GM23338 (cell line): ENCODE results near the gene INAFM1. TPM values are rescaled to one million over a fixed set of nuclear protein-coding genes. Genes with fewer than 3 reads are reported as not detected.

Experiments used
- ATAC-seq: fragments of 200-7000 bp; cut with Tn5 transposase; 3 replicates; pipeline ENCODE4 v1.9.1; 2020
- DNase-seq: peaks from one replicate; pipeline ENCODE4 v3.0.0-alpha.2; 2015; ENCODE audit warnings: low spot score
- H2AFZ ChIP-seq: fragments of 200-600 bp; sonication (generic); 2 replicates; pipeline ENCODE4 v1.8.0; 2016; ENCODE audit warnings: antibody characterized with exemption, mild to moderate bottlenecking, moderate library complexity
- H3F3A ChIP-seq: fragments of 200-600 bp; sonication (generic); replicated peaks from 2 replicates; pipeline ENCODE4 v1.8.0; 2017; ENCODE audit warnings: antibody characterized with exemption, mixed run types, low read depth
- H3K27ac ChIP-seq: fragments of 200-600 bp; sonication (generic); 2 replicates; pipeline ENCODE4 v1.6.1; 2016; ENCODE audit warnings: low read depth
- H3K27me3 ChIP-seq: fragments of 200-600 bp; sonication (generic); 2 replicates; pipeline ENCODE4 v1.8.0; 2016; ENCODE audit warnings: mild to moderate bottlenecking, mixed run types, moderate library complexity; ENCODE audit not compliant: insufficient read depth
- H3K36me3 ChIP-seq: fragments of 200-600 bp; sonication (generic); 2 replicates; pipeline ENCODE4 v1.8.0; 2016; ENCODE audit warnings: mild to moderate bottlenecking; ENCODE audit not compliant: insufficient read depth
- H3K4me1 ChIP-seq: fragments of 200-600 bp; sonication (generic); 2 replicates; pipeline ENCODE4 v1.8.0; 2016; ENCODE audit warnings: mild to moderate bottlenecking, moderate library complexity; ENCODE audit not compliant: insufficient read depth
- H3K4me2 ChIP-seq: fragments of 200-600 bp; sonication (generic); 2 replicates; pipeline ENCODE4 v1.7.1; 2017; ENCODE audit warnings: mixed run types
- H3K4me3 ChIP-seq: fragments of 200-600 bp; sonication (generic); 2 replicates; pipeline ENCODE4 v1.6.1; 2016; ENCODE audit warnings: mixed run types
- H3K79me2 ChIP-seq: fragments of 200-600 bp; sonication (generic); replicated peaks from 2 replicates; pipeline ENCODE4 v1.8.0; 2017; ENCODE audit warnings: mild to moderate bottlenecking; ENCODE audit not compliant: insufficient read depth
- H3K9me2 ChIP-seq: fragments of 200-600 bp; sonication (generic); 2 replicates; pipeline ENCODE4 v1.8.0; 2017; ENCODE audit not compliant: insufficient read depth
- H4K20me1 ChIP-seq: fragments of 200-600 bp; sonication (generic); replicated peaks from 2 replicates; pipeline ENCODE4 v1.8.0; 2017; ENCODE audit warnings: mild to moderate bottlenecking; ENCODE audit not compliant: insufficient read depth
- H3K27ac Mint-ChIP-seq: 2 replicates; pipeline ENCODE4 v1.8.0; 2020; ENCODE audit warnings: inconsistent platforms, mild to moderate bottlenecking, moderate library complexity, mixed read lengths
- H3K27me3 Mint-ChIP-seq: 3 replicates; pipeline ENCODE4 v1.8.0; 2022; ENCODE audit warnings: low read depth, mild to moderate bottlenecking, moderate library complexity, mixed read lengths, inconsistent platforms; ENCODE audit not compliant: insufficient read depth, poor library complexity
- H3K36me3 Mint-ChIP-seq: 3 replicates; pipeline ENCODE4 v1.8.0; 2021; ENCODE audit warnings: low read depth, mild to moderate bottlenecking, inconsistent platforms, moderate library complexity, mixed read lengths
- H3K4me1 Mint-ChIP-seq: 3 replicates; pipeline ENCODE4 v1.8.0; 2020; ENCODE audit warnings: mild to moderate bottlenecking, inconsistent platforms, mixed read lengths
- H3K4me3 Mint-ChIP-seq: 3 replicates; pipeline ENCODE4 v1.8.0; 2021; ENCODE audit warnings: moderate library complexity, mild to moderate bottlenecking, inconsistent platforms, mixed read lengths
- H3K9me3 Mint-ChIP-seq: 3 replicates; pipeline ENCODE4 v1.8.0; 2020; ENCODE audit warnings: moderate library complexity, mild to moderate bottlenecking, inconsistent platforms, mixed read lengths
- CREB1 ChIP-seq: fragments of 250-450 bp; sonication (Bioruptor Pico); IDR thresholded peaks from 2 replicates; pipeline ENCODE4 v1.5.0; 2020; ENCODE audit warnings: low read depth, mild to moderate bottlenecking, moderate library complexity
- CTCF ChIP-seq, 2 experiments: fragments of 200-600 bp in 1 of 2; sonication (generic) in 1 of 2; conservative IDR thresholded peaks; 2 replicates each; pipeline versions ENCODE4 v1.5.1 to v1.6.1; 2016 to 2017; ENCODE audit warnings: antibody characterized with exemption in 2 of 2, low read depth in 2 of 2, mild to moderate bottlenecking in 2 of 2, moderate library complexity in 1 of 2
- NANOG ChIP-seq: IDR thresholded peaks from 2 replicates; pipeline ENCODE4 v1.6.1; 2016; ENCODE audit warnings: antibody characterized with exemption, borderline replicate concordance
- REST ChIP-seq: IDR thresholded peaks from one replicate; pipeline ENCODE4 v1.6.1; 2018; ENCODE audit warnings: antibody characterized with exemption; ENCODE audit not compliant: unreplicated experiment
- ZNF114 ChIP-seq: fragments of 250-450 bp; sonication (Bioruptor Pico); IDR thresholded peaks from 2 replicates; pipeline ENCODE4 v1.5.0; 2020; ENCODE audit warnings: mild to moderate bottlenecking, moderate library complexity
- polyA plus RNA-seq: library from polyadenylated mRNA; unstranded; fragments of >200 nt; fragmentation: Nextera tagmentation; extraction: Ambion mirVana; gene quantifications from 2 replicates; pipeline ENCODE4 v1.2.1, GENCODE V29; 2016
- total RNA-seq: library from RNA; depleted of rRNA; stranded (reverse); fragments of >200 nt; shearing (Covaris generic); gene quantifications from 2 replicates; pipeline ENCODE4 v1.2.3, GENCODE V29; 2014

The INAFM1 gene
- total and polyA plus RNA-seq, 2 experiments from 2014 or later: 2.9 to 10.2 TPM

- Mint-ChIP-seq H3K9me3 (no peaks in the 10 kb centered on the region; the same call in 2 of the 3 replicates), H3K27me3 (peaks cover 11% of the 10 kb centered on the region), H3K36me3 (no peaks in the 10 kb centered on the region; the same call in 2 of the 3 replicates), H3K4me1 (no peaks in the 10 kb centered on the region), H3K4me3 (no peak overlapping the region), H3K27ac (no peak overlapping the region)
- Histone ChIP-seq H3K27ac (no peak overlapping the region), H4K20me1 (no peaks in the 10 kb centered on the region), H3K4me1 (no peaks in the 10 kb centered on the region), H3K27me3 (no peaks in the 10 kb centered on the region), H3K79me2 (no peaks in the 10 kb centered on the region), H2AFZ (no peak overlapping the region), H3K4me2 (no peak overlapping the region), H3K4me3 (no peak overlapping the region), H3K9me2 (no peaks in the 10 kb centered on the region), H3K36me3 (no peaks in the 10 kb centered on the region), H3F3A (no peaks in the 10 kb centered on the region; the same call in 1 of the 2 replicates)
- TF ChIP-seq CREB1: no peak
- ATAC-seq: no peak
- DNase-seq: no peak
Measured at GRCh38 chr19:47322058-47322457, 47.4 kb downstream of the INAFM1 start.

- H3K36me3 ChIP-seq: no peaks in the 10 kb centered on the region
- peak overlapping the region; percentile 59; the same call in 1 of the 2 replicates for H2AFZ ChIP-seq
- no peak overlapping the region for H3K27ac ChIP-seq
- H3K4me1 Mint-ChIP-seq: no peaks in the 10 kb centered on the region
- ATAC-seq (no peak), DNase-seq (no peak)
- no peaks in the 10 kb centered on the region; the same call in 2 of the 3 replicates for H3K36me3 Mint-ChIP-seq
- peaks cover 6% of the 10 kb centered on the region for H3K27me3 Mint-ChIP-seq
- no peaks in the 10 kb centered on the region for H3K9me2 ChIP-seq
- H3K4me2 ChIP-seq: no peak overlapping the region
- H4K20me1 ChIP-seq: no peaks in the 10 kb centered on the region
- H3K4me3 ChIP-seq: no peak overlapping the region
- H3K79me2 ChIP-seq: no peaks in the 10 kb centered on the region
- H3F3A ChIP-seq: no peaks in the 10 kb centered on the region; the same call in 1 of the 2 replicates
- TF ChIP-seq NANOG: no peak
- no peak for TF ChIP-seq CTCF (conservative IDR thresholded peaks at IDR 0.05; ENCODE audit: low read depth in 2 of 2)
- TF ChIP-seq ZNF114 (CRISPR knock-in tag): no peak
- TF ChIP-seq REST: no peak
- H3K9me3 Mint-ChIP-seq: no peaks in the 10 kb centered on the region; the same call in 2 of the 3 replicates
- no peak overlapping the region for H3K27ac Mint-ChIP-seq
- H3K4me1 ChIP-seq: no peaks in the 10 kb centered on the region
- H3K27me3 ChIP-seq: no peaks in the 10 kb centered on the region
- no peak overlapping the region for H3K4me3 Mint-ChIP-seq
Measured at GRCh38 chr19:47323409-47323808, 48.7 kb downstream of the INAFM1 start.
